GM18498 (cell line): ENCODE measurements around the gene PLEKHG5.
"Not testable (repeated sequence)": the region's sequence is repeated elsewhere in the genome, so short reads cannot be mapped to it uniquely, and the experiment has no call there.

ENCODE experiments used
- ATAC-seq: cut with Tn5 transposase; IDR thresholded peaks from one replicate; pipeline ENCODE4 v1.9.1; 2021; ENCODE audit warnings: mild to moderate bottlenecking, moderate library complexity; ENCODE audit not compliant: unreplicated experiment

PLEKHG5 gene

GRCh38 chr1:6447016-6447817 lies 44.2 kb downstream of the PLEKHG5 start:
- no peak for ATAC-seq

- ATAC-seq, result no peak
Measured at GRCh38 chr1:6446665-6447015, 44.8 kb downstream of the PLEKHG5 start.

GRCh38 chr1:6445929-6446328 lies 45.5 kb downstream of the PLEKHG5 start:
- not testable (repeated sequence) for ATAC-seq

- ATAC-seq, result no peak
Measured at GRCh38 chr1:6445062-6445763, 46.3 kb downstream of the PLEKHG5 start.

- ATAC-seq, result no peak
Measured at GRCh38 chr1:6444377-6444776, 47.1 kb downstream of the PLEKHG5 start.

- no peak for ATAC-seq
Measured at GRCh38 chr1:6443339-6444115, 47.9 kb downstream of the PLEKHG5 start.

GRCh38 chr1:6441586-6441985 lies 49.9 kb downstream of the PLEKHG5 start:
- ATAC-seq, result no peak

GRCh38 chr1:6440198-6441126 lies 51.0 kb downstream of the PLEKHG5 start:
- peak; percentile 52 for ATAC-seq

- ATAC-seq, result no peak
Measured at GRCh38 chr1:6438047-6438525, 53.4 kb downstream of the PLEKHG5 start.

- not testable (repeated sequence) for ATAC-seq
Measured at GRCh38 chr1:6437012-6437700, 54.3 kb downstream of the PLEKHG5 start.

- not testable (repeated sequence) for ATAC-seq
Measured at GRCh38 chr1:6436277-6436676, 55.2 kb downstream of the PLEKHG5 start.

GRCh38 chr1:6435547-6435946 lies 55.9 kb downstream of the PLEKHG5 start:
- ATAC-seq, result no peak

- no peak for ATAC-seq
Measured at GRCh38 chr1:6435129-6435528, 56.3 kb downstream of the PLEKHG5 start.

- no peak for ATAC-seq
Measured at GRCh38 chr1:6434186-6434585, 57.3 kb downstream of the PLEKHG5 start.

GRCh38 chr1:6431645-6432579 lies 59.6 kb downstream of the PLEKHG5 start:
- not testable (repeated sequence) for ATAC-seq

- not testable (repeated sequence) for ATAC-seq
Measured at GRCh38 chr1:6429660-6430411, 61.6 kb downstream of the PLEKHG5 start.

GRCh38 chr1:6428453-6428852 lies 63.0 kb downstream of the PLEKHG5 start:
- ATAC-seq, result not testable (repeated sequence)
